IPS-NIHi7 (cell line): Measurements from ENCODE around the gene PLA2G4F.

Experiments used
- DNase-seq: peaks from one replicate; pipeline ENCODE4 v3.0.0; 2012; ENCODE audit warnings: mixed read lengths; ENCODE audit errors: extremely low spot score

Gene PLA2G4F

DNA sequence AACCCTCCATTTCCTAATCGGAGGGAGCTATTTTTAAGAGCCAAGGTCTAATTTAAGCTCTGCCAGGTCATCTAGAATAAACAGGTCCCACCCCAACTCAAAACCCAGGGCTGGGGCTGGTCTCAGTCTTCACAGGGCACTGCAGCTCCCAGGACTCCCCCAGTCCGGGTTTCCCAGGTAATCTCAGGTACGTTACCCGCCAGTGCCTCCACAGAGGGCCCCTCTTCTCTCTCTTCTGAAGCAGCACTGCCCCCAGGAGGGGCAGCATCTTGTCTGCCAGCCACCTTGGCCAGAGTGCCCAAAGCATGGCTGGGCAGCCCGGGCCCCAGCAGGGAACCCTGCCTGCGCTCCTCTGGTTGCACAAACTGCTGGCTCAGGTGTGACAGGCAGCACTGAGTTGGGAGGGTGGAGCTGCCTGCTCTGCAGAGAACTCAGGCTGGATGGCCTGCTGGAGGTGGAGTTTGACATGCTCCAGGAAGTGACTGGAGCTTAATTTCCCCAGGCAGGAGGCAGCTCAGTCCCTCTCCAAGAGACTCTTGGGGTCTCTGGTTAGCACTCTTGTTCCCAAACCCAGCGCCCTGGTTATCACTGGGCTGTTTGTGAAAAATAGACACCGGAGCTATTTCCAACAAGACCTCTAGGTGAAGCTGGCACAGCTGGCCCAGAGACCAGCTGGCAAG lies at the start of gene PLA2G4F:
PLA2G4F (minus strand) TSS at position 394 of the 680 bp plus-strand sequence; CDS start at position 307, 87 bp downstream.
- DNase-seq = peak; percentile 62

GRCh38 chr15:42203891-42204290 lies 47.5 kb upstream of the PLA2G4F start:
- no peak for DNase-seq

DNA sequence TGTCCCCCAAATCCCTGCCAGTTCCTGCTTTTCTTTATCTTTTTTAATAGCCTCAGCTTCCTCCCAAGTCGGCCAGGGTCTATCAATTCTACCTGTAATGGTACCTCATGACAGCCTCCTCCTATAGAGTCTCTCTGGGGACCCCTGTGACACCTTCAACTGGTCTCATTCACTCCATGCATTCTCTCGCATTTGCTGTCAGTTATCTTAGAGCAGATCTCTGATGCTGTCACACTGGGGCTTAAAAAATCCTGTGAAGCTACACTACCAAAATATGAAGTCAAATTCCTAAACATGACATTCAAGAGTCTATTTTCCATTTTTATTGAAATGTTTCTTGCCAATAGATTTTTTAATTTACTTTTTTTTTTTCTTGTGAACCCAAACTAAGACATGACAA lies 46.2 kb upstream of the PLA2G4F start:
- no peak for DNase-seq

DNA sequence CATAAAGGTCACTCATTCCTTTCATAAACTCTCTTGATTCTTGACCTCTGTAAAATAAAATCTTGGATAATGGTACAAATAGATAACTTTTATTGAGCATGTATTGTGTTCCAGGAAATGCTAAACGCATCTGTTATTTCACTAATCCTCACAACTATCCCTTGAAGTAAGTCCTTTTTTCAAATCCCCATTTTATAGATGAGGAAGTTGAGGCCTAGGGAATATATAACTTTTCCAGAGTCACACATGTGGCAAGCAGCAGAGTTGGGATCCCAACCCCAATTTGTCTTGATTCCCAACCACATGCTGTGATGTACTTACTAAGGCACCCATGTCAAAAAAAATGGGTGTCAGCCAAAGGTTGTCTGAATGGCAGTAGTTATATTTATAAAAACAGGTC lies 45.4 kb upstream of the PLA2G4F start:
- no peak for DNase-seq

- no peak for DNase-seq
Observed at GRCh38 chr15:42199126-42199525, 42.7 kb upstream of the PLA2G4F start.

- no peak for DNase-seq
Observed at GRCh38 chr15:42198516-42198915, 42.1 kb upstream of the PLA2G4F start.

- DNase-seq = no peak
Observed at GRCh38 chr15:42194513-42194912, 38.1 kb upstream of the PLA2G4F start.

DNA sequence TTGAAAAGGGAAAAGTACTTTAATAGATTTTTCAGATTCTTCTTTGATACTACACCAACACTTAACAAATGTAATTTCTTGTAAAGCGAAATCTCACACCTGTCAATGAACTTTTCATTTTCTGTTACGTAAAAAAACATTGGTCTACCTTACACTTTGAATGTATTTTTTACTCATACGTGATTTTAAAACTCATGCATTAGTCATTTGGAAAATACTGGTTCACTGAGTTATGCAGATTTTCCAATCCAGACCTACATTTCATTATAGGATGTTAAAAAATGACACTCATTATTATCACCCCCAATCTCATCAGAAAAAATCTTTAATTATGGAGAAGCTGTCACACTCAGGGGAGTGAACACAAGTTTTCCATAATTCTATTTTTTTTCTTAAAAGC lies 36.9 kb upstream of the PLA2G4F start:
- DNase-seq = no peak

DNA sequence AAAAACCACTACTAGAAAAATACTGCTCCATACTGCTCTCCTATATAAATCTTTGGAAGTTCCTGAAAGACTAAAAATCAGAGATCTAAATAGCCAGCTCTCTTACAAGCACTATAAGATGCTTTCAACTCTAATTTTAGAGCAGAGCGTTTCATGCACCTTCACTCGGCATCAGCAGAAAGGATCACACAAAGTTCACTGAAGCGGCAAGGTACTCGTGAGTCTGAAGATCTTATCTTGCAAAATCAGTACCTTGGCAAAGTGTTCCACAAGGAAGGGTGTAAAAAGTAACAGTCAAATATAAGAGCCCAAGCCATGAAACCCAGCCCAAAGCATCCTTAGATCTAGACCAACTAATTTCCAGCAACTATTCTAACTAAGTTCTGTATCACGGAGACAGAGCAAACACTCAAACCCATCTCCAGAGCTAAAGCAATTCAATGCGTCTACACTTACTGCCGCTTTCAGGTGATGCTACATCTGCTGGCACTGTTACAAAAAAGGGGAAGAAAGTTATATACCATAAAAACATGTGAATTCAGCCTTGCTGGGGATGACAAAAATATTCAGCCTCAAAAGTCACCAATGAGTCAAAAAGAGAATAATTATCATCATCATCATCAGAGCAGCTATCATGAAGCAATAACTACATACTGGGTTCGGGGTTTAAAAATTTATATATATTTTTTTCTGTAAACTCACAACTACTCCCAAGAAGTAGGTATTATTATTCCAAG lies 35.3 kb upstream of the PLA2G4F start:
- DNase-seq = no peak

GRCh38 chr15:42190370-42190769 lies 33.9 kb upstream of the PLA2G4F start:
- no peak for DNase-seq

DNA sequence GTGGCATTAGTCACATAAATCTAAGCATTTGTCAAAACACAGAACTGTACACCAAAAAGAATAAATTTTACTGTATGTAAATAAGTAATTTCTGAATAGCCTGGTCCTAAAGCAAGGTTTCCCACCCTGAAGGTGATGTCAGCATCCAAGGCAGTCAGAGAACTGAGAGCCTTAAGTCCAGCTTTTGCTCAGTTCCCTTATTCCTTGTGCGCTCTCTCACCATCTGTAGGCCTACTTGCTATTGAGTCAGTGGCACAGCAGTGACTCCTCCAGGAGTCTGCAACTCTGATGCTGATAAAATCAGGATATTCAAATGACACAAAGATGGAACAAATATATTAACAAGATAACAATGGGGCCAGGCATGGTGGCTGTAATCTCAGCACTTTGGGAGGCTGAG lies 29.4 kb upstream of the PLA2G4F start:
- no peak for DNase-seq

GRCh38 chr15:42184736-42185135 lies 28.3 kb upstream of the PLA2G4F start:
- DNase-seq = no peak

GRCh38 chr15:42184296-42184695 lies 27.9 kb upstream of the PLA2G4F start:
- DNase-seq = no peak

DNA sequence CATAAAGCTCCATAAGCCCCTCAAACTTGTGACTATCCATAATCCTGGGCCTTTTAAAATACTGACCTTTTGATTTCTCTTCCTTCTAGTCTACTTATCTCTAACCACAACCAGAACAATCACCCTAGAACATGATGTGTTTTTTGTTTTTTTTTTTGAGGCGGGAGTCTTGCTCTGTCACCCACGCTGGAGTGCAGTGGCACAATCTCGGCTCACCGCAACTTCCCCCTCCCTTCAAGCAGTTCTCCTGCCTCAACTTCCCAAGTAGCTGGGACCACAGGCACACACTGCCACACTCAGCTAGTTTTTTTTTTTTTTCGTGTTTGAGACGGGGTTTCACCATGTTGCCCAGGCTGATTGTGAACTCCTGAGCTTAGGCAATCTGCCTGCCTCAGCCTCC lies 26.5 kb upstream of the PLA2G4F start:
- DNase-seq = no peak

- DNase-seq = no peak
Observed at GRCh38 chr15:42182328-42182886, 26.0 kb upstream of the PLA2G4F start.

- DNase-seq = no peak
Observed at GRCh38 chr15:42178056-42178455, 21.6 kb upstream of the PLA2G4F start.

DNA sequence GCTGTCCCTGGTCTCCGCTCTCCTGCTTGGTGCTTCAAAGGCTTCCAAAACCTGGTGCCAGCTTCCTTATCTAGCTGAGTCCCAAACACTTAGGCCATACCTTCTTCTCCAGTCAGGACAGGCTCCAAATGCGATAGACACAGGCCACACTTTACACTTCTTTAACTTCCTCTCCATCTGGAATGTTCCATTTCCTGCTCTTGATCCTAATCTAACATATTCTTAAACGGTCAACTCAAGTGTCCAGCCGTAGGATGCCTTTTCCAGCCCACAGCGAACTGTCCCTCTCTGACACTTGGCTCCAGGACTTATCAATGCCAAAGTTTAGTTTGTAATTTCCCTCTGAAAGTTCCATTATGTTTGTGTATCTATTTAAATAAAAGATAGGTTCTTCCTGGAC lies 19.2 kb upstream of the PLA2G4F start:
- DNase-seq = no peak

DNA sequence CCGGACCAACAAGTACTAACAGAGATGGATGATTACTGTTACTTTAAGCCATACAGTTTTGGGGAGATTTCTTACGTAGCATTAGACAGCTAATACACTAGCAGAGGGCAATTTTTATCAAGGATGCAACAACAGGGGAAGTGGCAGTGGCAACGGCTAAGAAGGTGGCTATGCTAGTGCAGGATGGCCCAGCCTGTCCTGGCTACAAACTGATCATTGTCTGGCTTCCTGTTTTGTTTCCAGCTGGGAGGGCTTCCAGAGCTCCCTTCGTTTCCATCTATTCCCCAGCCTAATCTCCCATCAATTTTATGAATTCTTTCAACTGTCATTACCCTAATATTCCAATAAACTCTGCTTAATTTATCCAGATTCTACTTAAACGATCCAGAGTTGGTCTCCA lies 16.0 kb upstream of the PLA2G4F start:
- DNase-seq = no peak

DNA sequence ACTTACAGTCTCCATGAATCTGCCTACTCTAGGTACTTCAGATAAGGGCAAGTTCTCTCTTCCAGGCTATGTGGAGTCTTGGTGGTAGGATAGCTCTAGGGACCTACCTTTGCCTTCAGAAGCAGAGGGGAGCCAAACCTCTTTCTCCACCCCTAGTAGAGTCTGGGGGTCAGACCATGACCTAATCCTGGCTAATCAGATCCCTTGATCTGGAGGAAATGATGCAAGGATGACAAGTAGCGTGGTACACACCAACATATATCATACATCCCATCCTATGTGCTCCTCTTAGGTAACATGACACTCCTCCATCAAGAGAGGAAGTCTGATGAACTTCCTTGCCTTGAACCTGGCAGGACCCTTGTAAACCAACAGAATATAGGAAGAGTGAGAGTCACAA lies 15.4 kb upstream of the PLA2G4F start:
- DNase-seq = no peak

- no peak for DNase-seq
Observed at GRCh38 chr15:42171122-42171521, 14.7 kb upstream of the PLA2G4F start.

DNA sequence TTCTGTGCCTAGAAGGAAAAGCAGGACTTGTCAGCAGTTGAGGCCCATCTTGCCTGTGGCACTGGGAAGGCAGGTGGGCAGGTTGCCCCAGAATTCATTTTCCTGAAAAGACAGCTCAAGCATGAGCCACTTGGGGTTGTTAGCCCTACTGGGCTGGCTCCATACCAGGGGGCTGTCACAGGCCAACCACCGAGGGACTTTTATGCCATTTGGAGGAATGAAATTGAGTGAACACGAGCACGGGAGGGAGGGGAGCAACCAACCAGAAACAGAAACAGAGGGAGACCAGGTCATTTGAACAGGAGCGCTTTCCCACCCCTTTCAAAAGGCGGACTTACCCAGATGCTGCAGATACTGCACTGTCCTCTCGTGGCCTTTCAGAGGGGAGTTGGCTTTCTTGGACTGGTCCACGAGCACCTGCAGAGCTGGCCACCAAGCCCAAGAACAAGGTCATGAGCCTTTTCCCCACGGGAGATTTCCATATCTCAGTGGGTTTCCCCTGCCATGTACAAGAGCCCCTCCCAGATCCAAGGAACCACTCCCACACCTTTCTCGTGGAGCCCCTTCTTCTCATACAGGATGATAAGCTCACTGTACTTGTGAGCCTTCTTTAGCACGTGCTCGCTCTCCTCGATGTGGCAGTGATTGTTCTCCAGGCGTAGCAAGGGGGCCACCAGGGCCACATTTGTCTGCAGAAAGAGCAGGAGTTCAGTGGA lies 9.9 kb upstream of the PLA2G4F start:
- DNase-seq = no peak

GRCh38 chr15:42165106-42165505 lies 8.7 kb upstream of the PLA2G4F start:
- no peak for DNase-seq
